ENCODE results near the gene ZBTB34. TPM values are rescaled to one million over a fixed set of nuclear protein-coding genes. Genes with fewer than 3 reads are reported as not detected.

The ZBTB34 gene
- polyA plus RNA-seq, 1 donor from 2014 or later: 19.5 TPM

GRCh38 chr9:126902210-126902609 lies 41.8 kb downstream of the ZBTB34 start:
- Histone ChIP-seq H3K9me3 (ENCODE audit: low read length) (peaks cover 6% of the 10 kb centered on the region), H3K9me2 (ENCODE audit: insufficient read depth, low read length) (no peaks in the 10 kb centered on the region), H3K9ac (ENCODE audit: low read length) (no peak overlapping the region), H3K4me3 (ENCODE audit: low read length) (no peak overlapping the region), H3K4me2 (ENCODE audit: low read length) (no peak overlapping the region), H3K27me3 (ENCODE audit: insufficient read depth, low read depth, low read length) (no peaks in the 10 kb centered on the region), H3K36me3 (ENCODE audit: insufficient read depth, low read length) (no peaks in the 10 kb centered on the region), H3K27ac (ENCODE audit: low read length) (no peak overlapping the region), H2AFZ (ENCODE audit: low read depth, low read length) (no peak overlapping the region), H4K20me1 (ENCODE audit: insufficient read depth) (no peaks in the 10 kb centered on the region), H3K79me2 (replicated peaks; ENCODE audit: insufficient read depth, low read length) (no peaks in the 10 kb centered on the region), H3F3A (ENCODE audit: insufficient read depth, low read length, poor library complexity, severe bottlenecking) (no peaks in the 10 kb centered on the region)
- TF ChIP-seq EZH2 (IDR thresholded peaks at IDR 0.05; ENCODE audit: borderline replicate concordance, insufficient read depth, low read length, poor library complexity, severe bottlenecking) (no peak), EP300 (conservative IDR thresholded peaks at IDR 0.05; ENCODE audit: poor library complexity, severe bottlenecking) (no peak)

- Histone ChIP-seq H2AFZ (ENCODE audit: low read depth, low read length) (no peak overlapping the region), H3F3A (ENCODE audit: insufficient read depth, low read length, poor library complexity, severe bottlenecking) (no peaks in the 10 kb centered on the region), H3K27me3 (ENCODE audit: insufficient read depth, low read depth, low read length) (no peaks in the 10 kb centered on the region), H3K36me3 (ENCODE audit: insufficient read depth, low read length) (no peaks in the 10 kb centered on the region), H3K79me2 (replicated peaks; ENCODE audit: insufficient read depth, low read length) (no peaks in the 10 kb centered on the region), H3K4me3 (ENCODE audit: low read length) (no peak overlapping the region), H4K20me1 (ENCODE audit: insufficient read depth) (no peaks in the 10 kb centered on the region), H3K4me2 (ENCODE audit: low read length) (no peak overlapping the region), H3K27ac (ENCODE audit: low read length) (no peak overlapping the region), H3K9ac (ENCODE audit: low read length) (no peak overlapping the region), H3K9me2 (ENCODE audit: insufficient read depth, low read length) (no peaks in the 10 kb centered on the region), H3K9me3 (ENCODE audit: low read length) (peaks cover 6% of the 10 kb centered on the region)
- TF ChIP-seq EP300 (conservative IDR thresholded peaks at IDR 0.05; ENCODE audit: poor library complexity, severe bottlenecking): no peak
- no peak for TF ChIP-seq RAD21 (conservative IDR thresholded peaks at IDR 0.05)
- no peak for TF ChIP-seq SMC3 (conservative IDR thresholded peaks at IDR 0.05; ENCODE audit: poor library complexity)
- TF ChIP-seq, protein P1, sequence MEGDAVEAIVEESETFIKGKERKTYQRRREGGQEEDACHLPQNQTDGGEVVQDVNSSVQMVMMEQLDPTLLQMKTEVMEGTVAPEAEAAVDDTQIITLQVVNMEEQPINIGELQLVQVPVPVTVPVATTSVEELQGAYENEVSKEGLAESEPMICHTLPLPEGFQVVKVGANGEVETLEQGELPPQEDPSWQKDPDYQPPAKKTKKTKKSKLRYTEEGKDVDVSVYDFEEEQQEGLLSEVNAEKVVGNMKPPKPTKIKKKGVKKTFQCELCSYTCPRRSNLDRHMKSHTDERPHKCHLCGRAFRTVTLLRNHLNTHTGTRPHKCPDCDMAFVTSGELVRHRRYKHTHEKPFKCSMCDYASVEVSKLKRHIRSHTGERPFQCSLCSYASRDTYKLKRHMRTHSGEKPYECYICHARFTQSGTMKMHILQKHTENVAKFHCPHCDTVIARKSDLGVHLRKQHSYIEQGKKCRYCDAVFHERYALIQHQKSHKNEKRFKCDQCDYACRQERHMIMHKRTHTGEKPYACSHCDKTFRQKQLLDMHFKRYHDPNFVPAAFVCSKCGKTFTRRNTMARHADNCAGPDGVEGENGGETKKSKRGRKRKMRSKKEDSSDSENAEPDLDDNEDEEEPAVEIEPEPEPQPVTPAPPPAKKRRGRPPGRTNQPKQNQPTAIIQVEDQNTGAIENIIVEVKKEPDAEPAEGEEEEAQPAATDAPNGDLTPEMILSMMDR (IDR thresholded peaks at IDR 0.05; ENCODE audit: poor library complexity, severe bottlenecking): no peak
- no peak for TF ChIP-seq EZH2 (IDR thresholded peaks at IDR 0.05; ENCODE audit: borderline replicate concordance, insufficient read depth, low read length, poor library complexity, severe bottlenecking)
- TF ChIP-seq, protein P2, sequence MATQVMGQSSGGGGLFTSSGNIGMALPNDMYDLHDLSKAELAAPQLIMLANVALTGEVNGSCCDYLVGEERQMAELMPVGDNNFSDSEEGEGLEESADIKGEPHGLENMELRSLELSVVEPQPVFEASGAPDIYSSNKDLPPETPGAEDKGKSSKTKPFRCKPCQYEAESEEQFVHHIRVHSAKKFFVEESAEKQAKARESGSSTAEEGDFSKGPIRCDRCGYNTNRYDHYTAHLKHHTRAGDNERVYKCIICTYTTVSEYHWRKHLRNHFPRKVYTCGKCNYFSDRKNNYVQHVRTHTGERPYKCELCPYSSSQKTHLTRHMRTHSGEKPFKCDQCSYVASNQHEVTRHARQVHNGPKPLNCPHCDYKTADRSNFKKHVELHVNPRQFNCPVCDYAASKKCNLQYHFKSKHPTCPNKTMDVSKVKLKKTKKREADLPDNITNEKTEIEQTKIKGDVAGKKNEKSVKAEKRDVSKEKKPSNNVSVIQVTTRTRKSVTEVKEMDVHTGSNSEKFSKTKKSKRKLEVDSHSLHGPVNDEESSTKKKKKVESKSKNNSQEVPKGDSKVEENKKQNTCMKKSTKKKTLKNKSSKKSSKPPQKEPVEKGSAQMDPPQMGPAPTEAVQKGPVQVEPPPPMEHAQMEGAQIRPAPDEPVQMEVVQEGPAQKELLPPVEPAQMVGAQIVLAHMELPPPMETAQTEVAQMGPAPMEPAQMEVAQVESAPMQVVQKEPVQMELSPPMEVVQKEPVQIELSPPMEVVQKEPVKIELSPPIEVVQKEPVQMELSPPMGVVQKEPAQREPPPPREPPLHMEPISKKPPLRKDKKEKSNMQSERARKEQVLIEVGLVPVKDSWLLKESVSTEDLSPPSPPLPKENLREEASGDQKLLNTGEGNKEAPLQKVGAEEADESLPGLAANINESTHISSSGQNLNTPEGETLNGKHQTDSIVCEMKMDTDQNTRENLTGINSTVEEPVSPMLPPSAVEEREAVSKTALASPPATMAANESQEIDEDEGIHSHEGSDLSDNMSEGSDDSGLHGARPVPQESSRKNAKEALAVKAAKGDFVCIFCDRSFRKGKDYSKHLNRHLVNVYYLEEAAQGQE (IDR thresholded peaks at IDR 0.05; ENCODE audit: borderline replicate concordance): no peak
- TF ChIP-seq TAF1 (IDR thresholded peaks at IDR 0.05; ENCODE audit: low read depth): no peak
- no peak for TF ChIP-seq MXI1 (conservative IDR thresholded peaks at IDR 0.05; ENCODE audit: poor library complexity, severe bottlenecking)
- TF ChIP-seq POLR2AphosphoS5 (IDR thresholded peaks at IDR 0.05): no peak
Measured at GRCh38 chr9:126904586-126904985, 44.1 kb downstream of the ZBTB34 start.

DNA sequence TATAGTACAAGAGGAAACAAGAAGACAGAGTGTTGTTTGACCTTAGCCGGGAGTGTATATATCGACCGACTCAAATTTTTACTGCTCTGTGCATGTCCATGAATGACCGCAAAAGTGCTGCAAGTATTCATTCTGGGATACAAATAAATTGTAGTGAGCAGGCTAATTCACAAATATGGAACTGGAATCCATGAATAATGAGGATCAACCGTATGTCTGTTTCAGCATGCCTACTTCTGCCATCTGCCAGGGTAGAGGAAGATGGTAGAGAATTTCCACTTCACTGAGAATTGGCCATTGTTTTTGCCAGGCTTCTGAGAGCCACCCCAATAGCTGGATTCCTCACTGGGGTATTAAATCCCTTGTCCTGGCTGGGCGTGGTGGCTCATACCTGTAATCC lies 45.7 kb downstream of the ZBTB34 start:
- Histone ChIP-seq H3K4me2 (ENCODE audit: low read length) (no peak overlapping the region), H2AFZ (ENCODE audit: low read depth, low read length) (no peak overlapping the region), H3K9ac (ENCODE audit: low read length) (no peak overlapping the region), H3K27ac (ENCODE audit: low read length) (no peak overlapping the region), H4K20me1 (ENCODE audit: insufficient read depth) (no peaks in the 10 kb centered on the region), H3K9me3 (ENCODE audit: low read length) (peaks cover 5% of the 10 kb centered on the region), H3K4me3 (ENCODE audit: low read length) (no peak overlapping the region), H3K9me2 (ENCODE audit: insufficient read depth, low read length) (no peaks in the 10 kb centered on the region), H3K36me3 (ENCODE audit: insufficient read depth, low read length) (no peaks in the 10 kb centered on the region), H3K79me2 (replicated peaks; ENCODE audit: insufficient read depth, low read length) (no peaks in the 10 kb centered on the region), H3F3A (ENCODE audit: insufficient read depth, low read length, poor library complexity, severe bottlenecking) (no peaks in the 10 kb centered on the region), H3K27me3 (ENCODE audit: insufficient read depth, low read depth, low read length) (no peaks in the 10 kb centered on the region)
- TF ChIP-seq EP300 (conservative IDR thresholded peaks at IDR 0.05; ENCODE audit: poor library complexity, severe bottlenecking) (no peak), RAD21 (conservative IDR thresholded peaks at IDR 0.05) (no peak), TAF1 (IDR thresholded peaks at IDR 0.05; ENCODE audit: low read depth) (no peak), POLR2AphosphoS5 (IDR thresholded peaks at IDR 0.05) (no peak), MXI1 (conservative IDR thresholded peaks at IDR 0.05; ENCODE audit: poor library complexity, severe bottlenecking) (no peak), SMC3 (conservative IDR thresholded peaks at IDR 0.05; ENCODE audit: poor library complexity) (no peak), EZH2 (IDR thresholded peaks at IDR 0.05; ENCODE audit: borderline replicate concordance, insufficient read depth, low read length, poor library complexity, severe bottlenecking) (no peak)
- TF ChIP-seq, protein P1 (IDR thresholded peaks at IDR 0.05; ENCODE audit: poor library complexity, severe bottlenecking): no peak
- TF ChIP-seq, protein P2 (IDR thresholded peaks at IDR 0.05; ENCODE audit: borderline replicate concordance): no peak
